H1 (cell line): ENCODE results near the gene FRMD3. TPM values are rescaled to one million over a fixed set of nuclear protein-coding genes. Genes with fewer than 3 reads are reported as not detected.

Source experiments
- CTCF ChIA-PET: fragments of 300-600 bp; sonication (Branson Sonifier 250); formaldehyde crosslinking; loops from one replicate; lab custom pipeline; 2021; ENCODE audit not compliant: partially characterized antibody; lab: Charles Lee
- POLR2A ChIA-PET: fragments of 300-600 bp; sonication (Branson Sonifier 250); formaldehyde crosslinking; loops from one replicate; lab custom pipeline; 2021; ENCODE audit warnings: inconsistent platforms; ENCODE audit not compliant: partially characterized antibody; lab: Charles Lee
- DNase-seq, 2 experiments: peaks; one replicate each; pipeline versions ENCODE4 v3.0.0 to v3.0.0-alpha.2; 2010 to 2022; ENCODE audit warnings: low spot score in 2 of 2, low read depth in 1 of 2, mixed read lengths in 1 of 2
- FAIRE-seq: peaks from 2 replicates; lab custom pipeline; 2011; peaks lifted over from hg19 to GRCh38; lab: Jason Lieb, UNC
- H2AFZ ChIP-seq: 2 replicates; pipeline ENCODE4 v1.8.1; 2012; ENCODE audit warnings: low read length, inconsistent platforms
- H2AK5ac ChIP-seq: 2 replicates; pipeline ENCODE4 v1.6.1; 2013; ENCODE audit warnings: low read depth, low read length
- H2BK120ac ChIP-seq: replicated peaks from 2 replicates; pipeline ENCODE3; 2013; ENCODE audit warnings: low read depth, low read length, inconsistent platforms
- H2BK12ac ChIP-seq: 2 replicates; pipeline ENCODE4 v1.6.1; 2013; ENCODE audit warnings: low read depth, low read length
- H2BK15ac ChIP-seq: 2 replicates; pipeline ENCODE4 v1.6.1; 2013; ENCODE audit warnings: low read length
- H2BK20ac ChIP-seq: 2 replicates; pipeline ENCODE4 v1.6.1; 2013; ENCODE audit warnings: low read length
- H2BK5ac ChIP-seq: 2 replicates; pipeline ENCODE4 v1.6.1; 2013; ENCODE audit warnings: low read depth, low read length
- H3K14ac ChIP-seq: 2 replicates; pipeline ENCODE4 v1.6.1; 2013; ENCODE audit warnings: inconsistent platforms; ENCODE audit not compliant: insufficient read length
- H3K18ac ChIP-seq: 2 replicates; pipeline ENCODE4 v1.6.1; 2013; ENCODE audit warnings: low read length; ENCODE audit errors: extremely low read depth
- H3K23ac ChIP-seq: 2 replicates; pipeline ENCODE4 v1.6.1; 2013; ENCODE audit warnings: inconsistent platforms; ENCODE audit not compliant: insufficient read length
- H3K23me2 ChIP-seq: 2 replicates; pipeline ENCODE4 v1.6.1; 2013; ENCODE audit warnings: low read depth, low read length
- H3K27ac ChIP-seq: 2 replicates; pipeline ENCODE4 v1.6.1; 2011; ENCODE audit warnings: low read depth, low read length, inconsistent platforms
- H3K27me3 ChIP-seq, 4 experiments: replicated peaks in 1 of 4; 1 replicate in 1 of 4; 2 replicates in 3 of 4; pipeline versions ENCODE4 v1.6.1 to v1.8.1; 2011 to 2013; ENCODE audit warnings: low read length in 3 of 4, mild to moderate bottlenecking in 3 of 4, inconsistent platforms in 2 of 4, mixed read lengths in 2 of 4, moderate library complexity in 1 of 4; ENCODE audit not compliant: control insufficient read depth in 3 of 4, insufficient read depth in 3 of 4; ENCODE audit errors: extremely low read depth in 1 of 4
- H3K36me3 ChIP-seq, 4 experiments: 2 replicates each; pipeline versions ENCODE4 v1.6.1 to v1.8.1; 2011 to 2013; ENCODE audit warnings: mild to moderate bottlenecking in 4 of 4, low read length in 3 of 4, moderate library complexity in 2 of 4, control low read depth in 1 of 4, inconsistent platforms in 1 of 4; ENCODE audit not compliant: insufficient read depth in 4 of 4, control insufficient read depth in 2 of 4
- H3K4ac ChIP-seq: replicated peaks from 2 replicates; pipeline ENCODE3; 2013; ENCODE audit warnings: low read length, low read depth, mixed read lengths, inconsistent platforms; ENCODE audit not compliant: insufficient read length
- H3K4me1 ChIP-seq, 4 experiments: replicated peaks in 1 of 4; 1 replicate in 1 of 4; 2 replicates in 3 of 4; pipeline versions ENCODE4 v1.6.1 to v1.8.1; 2011 to 2013; ENCODE audit warnings: low read length in 3 of 4, inconsistent platforms in 2 of 4, mixed read lengths in 1 of 4; ENCODE audit not compliant: insufficient read depth in 4 of 4, control insufficient read depth in 3 of 4
- H3K4me2 ChIP-seq, 2 experiments: 2 replicates each; pipeline versions ENCODE4 v1.6.1 to v1.8.1; 2011 to 2013; ENCODE audit warnings: low read depth in 2 of 2, low read length in 2 of 2, control low read depth in 1 of 2, inconsistent platforms in 1 of 2, mild to moderate bottlenecking in 1 of 2; ENCODE audit not compliant: insufficient read depth in 1 of 2
- H3K4me3 ChIP-seq, 4 experiments: fragments of 200-600, 300-600 bp in 1 of 4; sonication (generic), shearing (Covaris generic), sonication (Bioruptor Twin) in 1 of 4; 2 replicates each; pipeline versions ENCODE4 v1.5.1 to v1.8.1; 2011 to 2016; ENCODE audit warnings: low read length in 4 of 4, low read depth in 3 of 4, control low read depth in 2 of 4, inconsistent platforms in 2 of 4, mild to moderate bottlenecking in 2 of 4, mixed read lengths in 1 of 4, moderate library complexity in 1 of 4; ENCODE audit not compliant: insufficient read depth in 2 of 4; ENCODE audit errors: extremely low read depth in 1 of 4
- H3K56ac ChIP-seq: replicated peaks from 2 replicates; pipeline ENCODE3; 2013; ENCODE audit warnings: low read depth, mild to moderate bottlenecking, mixed read lengths, low read length, inconsistent platforms; ENCODE audit not compliant: insufficient read length
- H3K79me1 ChIP-seq: 2 replicates; pipeline ENCODE4 v1.6.1; 2013; ENCODE audit warnings: low read depth, low read length, control low read depth
- H3K79me2 ChIP-seq, 2 experiments: 2 replicates each; pipeline versions ENCODE4 v1.6.1 to v1.8.1; 2012 to 2013; ENCODE audit warnings: low read length in 2 of 2, mild to moderate bottlenecking in 2 of 2, inconsistent platforms in 1 of 2; ENCODE audit not compliant: insufficient read depth in 2 of 2, control insufficient read depth in 1 of 2
- H3K9ac ChIP-seq, 4 experiments: replicated peaks in 1 of 4; 1 replicate in 1 of 4; 2 replicates in 3 of 4; pipeline versions ENCODE4 v1.6.1 to v1.8.1; 2011 to 2013; ENCODE audit warnings: low read depth in 3 of 4, low read length in 3 of 4, control low read depth in 2 of 4, mild to moderate bottlenecking in 2 of 4, moderate library complexity in 2 of 4, inconsistent platforms in 1 of 4; ENCODE audit errors: extremely low read depth in 1 of 4
- H3K9me3 ChIP-seq, 2 experiments: 2 replicates each; pipeline versions ENCODE4 v1.6.1 to v1.8.1; 2012 to 2013; ENCODE audit warnings: mild to moderate bottlenecking in 2 of 2, moderate library complexity in 2 of 2, control low read depth in 1 of 2, inconsistent platforms in 1 of 2, low read depth in 1 of 2, low read length in 1 of 2, mixed read lengths in 1 of 2; ENCODE audit not compliant: insufficient read depth in 2 of 2
- H4K20me1 ChIP-seq, 2 experiments: replicated peaks in 1 of 2; 2 replicates each; pipeline versions ENCODE3 to v1.8.1; 2011 to 2013; ENCODE audit warnings: inconsistent platforms in 2 of 2, low read length in 2 of 2, mild to moderate bottlenecking in 1 of 2; ENCODE audit not compliant: insufficient read depth in 2 of 2, control insufficient read depth in 1 of 2
- H4K5ac ChIP-seq: 2 replicates; pipeline ENCODE4 v1.6.1; 2013; ENCODE audit warnings: low read length, low read depth, mixed read lengths, inconsistent platforms; ENCODE audit not compliant: insufficient read length
- H4K8ac ChIP-seq: 2 replicates; pipeline ENCODE4 v1.8.0; 2013; ENCODE audit warnings: mild to moderate bottlenecking, moderate library complexity, low read length, inconsistent platforms; ENCODE audit not compliant: insufficient read depth; ENCODE audit errors: extremely low read depth
- H4K91ac ChIP-seq: replicated peaks from 2 replicates; pipeline ENCODE3; 2013; ENCODE audit warnings: low read length, mixed read lengths, inconsistent platforms; ENCODE audit not compliant: insufficient read length
- RAD21 ChIP-seq, 2 experiments: IDR thresholded peaks in 1 of 2; conservative IDR thresholded peaks in 1 of 2; 2 replicates each; pipeline ENCODE4 v1.6.1; 2011; ENCODE audit warnings: low read depth in 2 of 2, low read length in 2 of 2, improper control_type of control experiment in 1 of 2, inconsistent platforms in 1 of 2, mild to moderate bottlenecking in 1 of 2, moderate library complexity in 1 of 2
- SIN3A ChIP-seq, 2 experiments: IDR thresholded peaks in 1 of 2; conservative IDR thresholded peaks in 1 of 2; 2 replicates each; pipeline ENCODE4 v1.6.1; 2011 to 2012; ENCODE audit warnings: low read length in 2 of 2, improper control_type of control experiment in 1 of 2, low read depth in 1 of 2, mild to moderate bottlenecking in 1 of 2
- SP2 ChIP-seq: IDR thresholded peaks from 2 replicates; pipeline ENCODE4 v1.6.1; 2012; ENCODE audit warnings: mild to moderate bottlenecking, low read length, inconsistent platforms
- SP4 ChIP-seq: IDR thresholded peaks from 2 replicates; pipeline ENCODE4 v1.6.1; 2012; ENCODE audit warnings: low read length, inconsistent platforms
- WGBS, 2 experiments: shearing (Covaris generic) in 1 of 2; methylation state at CpG; one replicate each; pipeline versions ENCODE4 v1.1.6 to v1.1.7; 2013 to 2015; ENCODE audit warnings: low lambda C conversion rate in 2 of 2, mixed read lengths in 2 of 2, inconsistent platforms in 1 of 2, low coverage in 1 of 2, missing lambda C conversion rate in 1 of 2; ENCODE audit not compliant: insufficient replicate concordance in 2 of 2, insufficient coverage in 1 of 2, insufficient read length in 1 of 2; ENCODE audit errors: extremely low coverage in 1 of 2, missing lambda C conversion rate in 1 of 2; 5-methylcytosine and 5-hydroxymethylcytosine counted together
- polyA plus RNA-seq, 7 experiments: library from polyadenylated mRNA; depleted of rRNA in 3 of 7; stranded (reverse) in 5 of 7; unstranded in 2 of 7; fragments of >200 nt in 5 of 7; fragments of 200-250 nt in 2 of 7; gene quantifications; 1 replicate in 5 of 7; 2 replicates in 1 of 7; 4 replicates in 1 of 7; pipeline versions ENCODE4 v1.2.1 to v1.2.3, GENCODE V29; 2011 to 2013; ENCODE audit warnings: missing spikeins in 2 of 7, mixed read lengths in 2 of 7
- total RNA-seq: library from RNA; stranded (reverse); fragmentation: NEBNext Ultra II Directional; extraction: Animal tissue kit (Norgen Biotek cat#: 25700); gene quantifications from 2 replicates; pipeline ENCODE4 v1.2.1, GENCODE V29; 2021

Gene FRMD3
- total and polyA plus RNA-seq, 2 of the 8 experiments (the other 6 are each of a cell fraction or from before 2014, with no cell fraction given), result 0.15 to 1.4 TPM

DNA sequence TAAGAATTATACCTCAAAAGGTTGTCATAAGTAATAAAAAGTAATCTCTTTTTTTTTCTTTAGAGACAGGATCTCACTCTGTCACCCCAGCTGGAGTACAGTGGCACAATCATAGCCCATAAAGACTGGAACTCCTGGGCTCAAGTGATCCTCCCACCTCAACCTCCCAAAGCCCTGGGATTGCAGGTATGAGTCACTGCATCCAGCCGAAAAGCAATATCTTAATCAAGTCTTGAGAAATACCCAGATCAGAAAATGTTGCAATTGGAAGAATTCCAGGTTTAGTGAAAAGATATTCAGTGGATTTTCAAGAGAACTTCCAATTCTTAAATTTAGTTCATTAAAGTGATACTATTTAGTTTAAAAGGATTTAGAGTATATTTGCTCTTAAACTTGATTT lies 43.8 kb upstream of the FRMD3 start:
- no peak overlapping the region for H3K9ac ChIP-seq
- no peak overlapping the region for H2BK15ac ChIP-seq
- no peak overlapping the region for H3K4ac ChIP-seq
- H3K79me1 ChIP-seq, result no peaks in the 10 kb centered on the region
- 65% methylated on average over 1 of the region's 1 CpG; no CpG with 5 or more reads in 1 of the 2 experiments for WGBS, 2 experiments
- H2BK5ac ChIP-seq, result no peak overlapping the region
- TF ChIP-seq RAD21 (IDR thresholded peaks at IDR 0.05 in 1 of 2, conservative IDR thresholded peaks at IDR 0.05 in 1 of 2; ENCODE audit: low read depth in 2 of 2, low read length in 2 of 2) (no peak), SIN3A (conservative IDR thresholded peaks at IDR 0.05 in 1 of 2, IDR thresholded peaks at IDR 0.05 in 1 of 2; ENCODE audit: low read depth in 1 of 2, low read length in 2 of 2) (no peak), SP4 (no peak), SP2 (no peak)
- CTCF ChIA-PET, result no interaction called here
- H3K14ac ChIP-seq, result no peak overlapping the region
- no peaks in the 10 kb centered on the region for H3K36me3 ChIP-seq
- H3K79me2 ChIP-seq, result no peaks in the 10 kb centered on the region
- no peak overlapping the region for H3K4me3 ChIP-seq
- H3K23ac ChIP-seq, result no peak overlapping the region
- no peak overlapping the region for H3K27ac ChIP-seq
- H3K56ac ChIP-seq, result no peak overlapping the region
- H3K18ac ChIP-seq, result no peak overlapping the region
- H3K27me3 ChIP-seq, result no peaks in the 10 kb centered on the region
- H2BK12ac ChIP-seq, result no peak overlapping the region
- H3K4me2 ChIP-seq, result no peak overlapping the region
- H3K4me1 ChIP-seq, result no peaks in the 10 kb centered on the region; a peak in 2 of 7 replicates
- H4K5ac ChIP-seq, result no peak overlapping the region
- H3K9me3 ChIP-seq, result no peaks in the 10 kb centered on the region; a peak in 1 of 4 replicates
- no peaks in the 10 kb centered on the region for H4K20me1 ChIP-seq
- POLR2A ChIA-PET, result no interaction called here
- H2BK120ac ChIP-seq, result no peak overlapping the region
- no peak for FAIRE-seq
- DNase-seq, result no peak
- no peak overlapping the region for H4K91ac ChIP-seq
- no peaks in the 10 kb centered on the region; the same call in 1 of the 2 replicates for H3K23me2 ChIP-seq
- H2BK20ac ChIP-seq, result no peak overlapping the region
- no peak overlapping the region for H2AFZ ChIP-seq
- H4K8ac ChIP-seq, result no peak overlapping the region
- H2AK5ac ChIP-seq, result no peak overlapping the region
